Hepatocyte (in vitro differentiated cells): ENCODE measurements around the gene YWHAG. TPM values are rescaled to one million over a fixed set of nuclear protein-coding genes. Genes with fewer than 3 reads are reported as not detected.

Experiments used
- DNase-seq: peaks from one replicate; pipeline ENCODE4 v3.0.0-alpha.2; 2016; ENCODE audit warnings: low spot score
- H2AFZ ChIP-seq: fragments of 200-600 bp; sonication (generic); 2 replicates; pipeline ENCODE4 v1.6.0; 2016; ENCODE audit warnings: antibody characterized with exemption, mild to moderate bottlenecking
- H3K27ac ChIP-seq: fragments of 200-600 bp; sonication (generic); 2 replicates; pipeline ENCODE4 v1.5.1; 2016; ENCODE audit warnings: mild to moderate bottlenecking
- H3K27me3 ChIP-seq: fragments of 200-600 bp; sonication (generic); 2 replicates; pipeline ENCODE4 v1.6.1; 2016
- H3K36me3 ChIP-seq: fragments of 200-600 bp; sonication (generic); replicated peaks from 2 replicates; pipeline ENCODE4 v1.5.1; 2016; ENCODE audit warnings: low read depth; ENCODE audit not compliant: insufficient read depth
- H3K4me1 ChIP-seq: fragments of 200-600 bp; sonication (generic); 2 replicates; pipeline ENCODE4 v1.5.1; 2016; ENCODE audit warnings: mild to moderate bottlenecking, moderate library complexity; ENCODE audit not compliant: insufficient read depth
- H3K4me2 ChIP-seq: fragments of 200-600 bp; sonication (generic); 2 replicates; pipeline ENCODE4 v1.6.0; 2016
- H3K4me3 ChIP-seq: fragments of 200-600 bp; sonication (generic); 2 replicates; pipeline ENCODE4 v1.5.1; 2016; ENCODE audit warnings: mild to moderate bottlenecking
- H3K79me2 ChIP-seq: fragments of 200-600 bp; sonication (generic); 2 replicates; pipeline ENCODE4 v1.6.0; 2017; ENCODE audit warnings: mild to moderate bottlenecking
- H3K9me2 ChIP-seq: fragments of 200-600 bp; sonication (generic); replicated peaks from 2 replicates; pipeline ENCODE4 v1.6.0; 2017; ENCODE audit warnings: mild to moderate bottlenecking; ENCODE audit not compliant: insufficient read depth
- H3K9me3 ChIP-seq: fragments of 200-600 bp; sonication (generic); 2 replicates; pipeline ENCODE4 v1.5.1; 2016; ENCODE audit warnings: low read depth, mild to moderate bottlenecking
- H4K20me1 ChIP-seq: fragments of 200-600 bp; sonication (generic); 2 replicates; pipeline ENCODE4 v1.6.0; 2016; ENCODE audit warnings: mild to moderate bottlenecking; ENCODE audit not compliant: insufficient read depth, poor library complexity, severe bottlenecking
- CTCF ChIP-seq: fragments of 200-600 bp; sonication (generic); IDR thresholded peaks from 2 replicates; pipeline ENCODE4 v1.5.1; 2016; ENCODE audit warnings: antibody characterized with exemption, mild to moderate bottlenecking; ENCODE audit not compliant: poor library complexity
- EZH2 ChIP-seq: fragments of 200-600 bp; sonication (generic); IDR thresholded peaks from 2 replicates; pipeline ENCODE4 v1.6.1; 2016; ENCODE audit warnings: antibody characterized with exemption, mild to moderate bottlenecking, borderline replicate concordance
- EZH2phosphoT487 ChIP-seq: fragments of 200-600 bp; sonication (generic); IDR thresholded peaks from one replicate; pipeline ENCODE4 v1.6.1; 2018; ENCODE audit warnings: antibody characterized with exemption, mild to moderate bottlenecking, low read depth, moderate library complexity; ENCODE audit not compliant: unreplicated experiment, severe bottlenecking
- WGBS: methylation state at CpG from one replicate; pipeline ENCODE4 v1.1.6; 2016; ENCODE audit warnings: low lambda C conversion rate; ENCODE audit errors: missing lambda C conversion rate; 5-methylcytosine and 5-hydroxymethylcytosine counted together
- polyA plus RNA-seq: library from polyadenylated mRNA; unstranded; fragments of >200 nt; fragmentation: Nextera tagmentation; extraction: Ambion mirVana; gene quantifications from 2 replicates; pipeline ENCODE4 v1.2.1, GENCODE V29; 2016
- total RNA-seq: library from RNA; depleted of rRNA; stranded (reverse); fragments of >200 nt; gene quantifications from 2 replicates; pipeline ENCODE4 v1.2.3, GENCODE V29; 2014

Gene YWHAG
- total and polyA plus RNA-seq, 2 experiments from 2014 or later: 17.2 to 117 TPM

GRCh38 chr7:76280408-76280807, 78.4 kb downstream of the YWHAG start:
- H4K20me1 ChIP-seq: no peaks in the 10 kb centered on the region
- H3K4me2 ChIP-seq: peak overlapping the region; percentile 89
- H3K27me3 ChIP-seq: peaks cover 46% of the 10 kb centered on the region
- TF ChIP-seq EZH2 (no peak), CTCF (no peak), EZH2phosphoT487 (no peak)
- H3K9me2 ChIP-seq: no peaks in the 10 kb centered on the region
- no peak overlapping the region for H3K4me3 ChIP-seq
- no peaks in the 10 kb centered on the region for H3K4me1 ChIP-seq
- no peaks in the 10 kb centered on the region for H3K79me2 ChIP-seq
- no peak overlapping the region for H2AFZ ChIP-seq
- H3K27ac ChIP-seq: no peak overlapping the region
- no peak for DNase-seq
- no peaks in the 10 kb centered on the region for H3K9me3 ChIP-seq
- H3K36me3 ChIP-seq: no peaks in the 10 kb centered on the region
- WGBS: 0% methylated on average over 4 of the region's 25 CpGs

DNA sequence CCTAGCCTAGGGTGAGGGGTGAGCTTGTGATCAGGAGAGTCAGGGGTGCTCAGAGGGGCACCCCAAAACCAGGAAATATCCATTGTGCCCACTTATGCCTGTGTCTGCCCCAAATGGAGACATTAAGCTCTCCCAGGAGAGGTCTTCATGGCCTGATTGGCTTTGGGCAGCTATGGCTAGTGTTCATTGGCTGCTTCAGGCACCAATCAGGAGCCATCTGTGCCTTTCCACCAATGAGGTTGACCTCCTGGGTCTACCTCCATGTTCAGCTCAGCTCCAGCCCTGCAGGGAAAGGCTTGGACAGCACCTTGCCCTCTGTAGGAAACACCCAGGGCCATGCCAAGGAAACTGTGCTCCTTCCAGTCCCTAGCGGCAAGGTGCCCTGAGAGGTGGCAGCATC, 80.3 kb downstream of the YWHAG start:
- no peak for TF ChIP-seq EZH2
- TF ChIP-seq CTCF: no peak
- no peak for TF ChIP-seq EZH2phosphoT487

More for the DNA sequence above, 80.3 kb downstream of the YWHAG start:
- H3K9me3 ChIP-seq: no peaks in the 10 kb centered on the region
- H3K27ac ChIP-seq: no peak overlapping the region
- no peak overlapping the region for H3K4me3 ChIP-seq
- no peaks in the 10 kb centered on the region for H3K36me3 ChIP-seq
- no peaks in the 10 kb centered on the region for H3K79me2 ChIP-seq
- 100% methylated on average over 1 of the region's 1 CpG for WGBS
- peaks cover 54% of the 10 kb centered on the region for H3K27me3 ChIP-seq
- no peak overlapping the region for H2AFZ ChIP-seq
- H4K20me1 ChIP-seq: no peaks in the 10 kb centered on the region
- no peak overlapping the region for H3K4me2 ChIP-seq
- DNase-seq: no peak
- no peaks in the 10 kb centered on the region for H3K4me1 ChIP-seq
- no peaks in the 10 kb centered on the region for H3K9me2 ChIP-seq

Other genes with a start within 250 kb of the YWHAG start
- 1.5 and 1.7 TPM in 2 replicates for gene SRRM3, start 157.1 kb downstream of the YWHAG start, total RNA-seq
- 2.3 and 3.1 TPM in 2 replicates for gene SRRM3, start 157.1 kb downstream of the YWHAG start, polyA plus RNA-seq
- 186 and 205 TPM in 2 replicates for gene HSPB1, start 56.3 kb downstream of the YWHAG start, total RNA-seq
- gene HSPB1, start 56.3 kb downstream of the YWHAG start, polyA plus RNA-seq: 1,525 and 1,553 TPM in 2 replicates
- gene SSC4D, start 50.7 kb upstream of the YWHAG start, total RNA-seq: 6.9 and 9.7 TPM in 2 replicates
- 11.0 and 14.5 TPM in 2 replicates for gene SSC4D, start 50.7 kb upstream of the YWHAG start, polyA plus RNA-seq
- not detected in 2 replicates for gene ZP3, start 66.0 kb upstream of the YWHAG start, total RNA-seq
- 1.4 TPM in 1 of 2 replicates, not detected in the other for gene ZP3, start 66.0 kb upstream of the YWHAG start, polyA plus RNA-seq
- 7.6 TPM in 2 replicates for gene DTX2, start 102.7 kb upstream of the YWHAG start, total RNA-seq
- gene DTX2, start 102.7 kb upstream of the YWHAG start, polyA plus RNA-seq: 22.2 and 23.1 TPM in 2 replicates
- 16.8 and 25.8 TPM in 2 replicates for gene UPK3B, start 151.6 kb upstream of the YWHAG start, total RNA-seq
- 90.6 and 159 TPM in 2 replicates for gene UPK3B, start 151.6 kb upstream of the YWHAG start, polyA plus RNA-seq
- 0.03 TPM in 1 of 2 replicates, not detected in the other for gene SPDYE16, start 184.3 kb upstream of the YWHAG start, total RNA-seq
- 1.1 and 1.5 TPM in 2 replicates for gene SPDYE16, start 184.3 kb upstream of the YWHAG start, polyA plus RNA-seq